Spleen (tissue), 11 donors: ENCODE results near the gene IL18R1. TPM values are rescaled to one million over a fixed set of nuclear protein-coding genes. Genes with fewer than 3 reads are reported as not detected.

Experiments
- DNase-seq: peaks from one replicate; pipeline ENCODE4 v3.0.0-alpha.2; 2020
- H3K27ac ChIP-seq, 8 donors: fragments of 200-600 bp; sonication (generic) in 7 of 8; 1 replicate in 4 of 8; 2 replicates in 4 of 8; pipeline versions ENCODE4 v1.5.0 to v1.8.0; 2016 to 2021; ENCODE audit warnings: inconsistent platforms in 4 of 8, mild to moderate bottlenecking in 4 of 8, moderate library complexity in 1 of 8
- H3K27me3 ChIP-seq, 7 donors: fragments of 200-600 bp; sonication (generic) in 6 of 7; replicated peaks in 1 of 7; 1 replicate in 4 of 7; 2 replicates in 3 of 7; pipeline versions ENCODE4 v1.5.0 to v1.8.0; 2016 to 2021; ENCODE audit warnings: inconsistent platforms in 3 of 7, mild to moderate bottlenecking in 1 of 7
- H3K36me3 ChIP-seq, 6 donors: fragments of 200-600 bp; sonication (generic) in 5 of 6; 1 replicate in 4 of 6; 2 replicates in 2 of 6; pipeline versions ENCODE4 v1.5.0 to v1.8.0; 2016 to 2021; ENCODE audit warnings: inconsistent platforms in 2 of 6
- H3K4me1 ChIP-seq, 6 donors: fragments of 200-600 bp; sonication (generic) in 5 of 6; 1 replicate in 3 of 6; 2 replicates in 3 of 6; pipeline versions ENCODE4 v1.5.0 to v1.8.0; 2016 to 2021; ENCODE audit warnings: inconsistent platforms in 3 of 6
- H3K4me3 ChIP-seq, 8 donors: fragments of 200-600 bp; sonication (generic) in 7 of 8; 1 replicate in 4 of 8; 2 replicates in 4 of 8; pipeline versions ENCODE4 v1.5.0 to v1.8.0; 2016 to 2021; ENCODE audit warnings: inconsistent platforms in 4 of 8, mild to moderate bottlenecking in 4 of 8, moderate library complexity in 2 of 8
- H3K9me3 ChIP-seq, 8 donors: fragments of 200-600 bp; sonication (generic) in 7 of 8; 1 replicate in 4 of 8; 2 replicates in 4 of 8; pipeline versions ENCODE4 v1.5.0 to v1.8.0; 2016 to 2021; ENCODE audit warnings: inconsistent platforms in 4 of 8
- CTCF ChIP-seq, 11 experiments: fragments of 200-600 bp in 7 of 11; fragments of 450-650 bp in 4 of 11; sonication (generic) in 4 of 11; IDR thresholded peaks in 8 of 11; conservative IDR thresholded peaks in 3 of 11; 1 replicate in 7 of 11; 2 replicates in 4 of 11; pipeline versions ENCODE4 v1.4.0 to v1.8.0; 2016 to 2021; ENCODE audit warnings: antibody characterized with exemption in 11 of 11, inconsistent platforms in 4 of 11, mild to moderate bottlenecking in 1 of 11
- POLR2A ChIP-seq, 3 donors: fragments of 450-650 bp; IDR thresholded peaks; one replicate each; pipeline ENCODE4 v1.5.1; 2017; ENCODE audit warnings: antibody characterized with exemption in 3 of 3, mild to moderate bottlenecking in 1 of 3
- POLR2AphosphoS5 ChIP-seq, 3 donors: sonication (generic); formaldehyde crosslinking; IDR thresholded peaks; one replicate each; pipeline ENCODE4 v1.5.1; 2017; ENCODE audit warnings: antibody characterized with exemption in 3 of 3
- WGBS, 5 donors: extraction: QIAGEN DNeasy Blood & Tissue Kit in 3 of 5; methylation state at CpG; one replicate each; pipeline versions ENCODE4 v1.1.5 to v1.1.7; 2013 to 2018; 5-methylcytosine and 5-hydroxymethylcytosine counted together
- intact Hi-C: fragments of 100-400 bp; cut with DNase I; formaldehyde crosslinking; loops from one replicate; pipeline ENCODE4 v1.15.0; 2023; ENCODE audit warnings: low total_unique reads
- polyA plus RNA-seq, 3 donors: library from polyadenylated mRNA; stranded (reverse); fragments of 200-250 nt; gene quantifications; one replicate each; pipeline ENCODE4 v1.2.1, GENCODE V29; 2013
- total RNA-seq, 7 donors: library from RNA; depleted of rRNA in 3 of 7; stranded (reverse); fragments of >200 nt in 3 of 7; fragmentation: NEBNext Ultra II Directional in 4 of 7; extraction: Animal tissue kit (Norgen Biotek cat#: 25700) in 4 of 7; gene quantifications; one replicate each; pipeline versions ENCODE4 v1.1.0 to v1.2.1, GENCODE V29; 2016 to 2021
- donor health status: healthy with polysubstance abuse.
- donor health status: DM: no; HTN: no; CAD: no; lungs with moderate emphysema.
- donor health status: DM: no; HTN: no; CAD: no.
- donor health status: Bipolar disorder and iron deficiency.
- donor health status: healthy.
- donor health status: DM: no; HTN: no; CAD: no.
- donor health status: DM: yes; HTN: yes; CAD: no.

The IL18R1 gene
- total and polyA plus RNA-seq, 10 donors: 2.2 to 97.6 (median 21.5) TPM

- Histone ChIP-seq H3K36me3 (peaks cover 0 to 9% (median 0%) of the 10 kb centered on the region in 6 donors), H3K4me3 (no peak overlapping the region), H3K4me1 (peaks cover 0 to 3% (median 0%) of the 10 kb centered on the region in 6 donors), H3K9me3 (no peaks in the 10 kb centered on the region), H3K27ac (peak overlapping the region in 1 of 8 donors; percentile 14), H3K27me3 (no peaks in the 10 kb centered on the region)
- no peak for DNase-seq
- intact Hi-C loops: no loop called here
- TF ChIP-seq CTCF (IDR thresholded peaks at IDR 0.05 in 8 of 11, conservative IDR thresholded peaks at IDR 0.05 in 3 of 11): no peak
- no peak for TF ChIP-seq POLR2A (IDR thresholded peaks at IDR 0.05)
- TF ChIP-seq POLR2AphosphoS5 (IDR thresholded peaks at IDR 0.05): no peak
These were observed 45.9 kb downstream of the IL18R1 start for GRCh38 chr2:102401456-102401855.

GRCh38 chr2:102401865-102402264, 46.3 kb downstream of the IL18R1 start:
- TF ChIP-seq CTCF (IDR thresholded peaks at IDR 0.05 in 8 of 11, conservative IDR thresholded peaks at IDR 0.05 in 3 of 11) (no peak), POLR2A (IDR thresholded peaks at IDR 0.05) (no peak), POLR2AphosphoS5 (IDR thresholded peaks at IDR 0.05) (no peak)
- Histone ChIP-seq H3K9me3 (no peaks in the 10 kb centered on the region), H3K36me3 (peaks cover 0 to 5% (median 0%) of the 10 kb centered on the region in 6 donors), H3K4me1 (peaks cover 0 to 3% (median 0%) of the 10 kb centered on the region in 6 donors), H3K27ac (peak overlapping the region in 1 of 8 donors; percentile 14), H3K4me3 (no peak overlapping the region), H3K27me3 (no peaks in the 10 kb centered on the region)
- WGBS, 5 donors: 86 to 96% (median 88%) methylated on average over 2 of the region's 2 CpGs
- intact Hi-C loops: no loop called here
- no peak for DNase-seq

GRCh38 chr2:102410952-102411351, 55.4 kb downstream of the IL18R1 start:
- no peak overlapping the region for H3K4me3 ChIP-seq
- no peaks in the 10 kb centered on the region for H3K4me1 ChIP-seq
- peaks cover 0 to 18% (median 10%) of the 10 kb centered on the region in 8 donors for H3K9me3 ChIP-seq
- intact Hi-C loops: no loop called here
- no peak overlapping the region for H3K27ac ChIP-seq
- H3K36me3 ChIP-seq: no peaks in the 10 kb centered on the region
- WGBS, 5 donors: 86 to 94% (median 92%) methylated on average over 3 of the region's 3 CpGs
- no peak for TF ChIP-seq CTCF (IDR thresholded peaks at IDR 0.05 in 8 of 11, conservative IDR thresholded peaks at IDR 0.05 in 3 of 11)
- no peak for TF ChIP-seq POLR2A (IDR thresholded peaks at IDR 0.05)
- TF ChIP-seq POLR2AphosphoS5 (IDR thresholded peaks at IDR 0.05): no peak
- no peaks in the 10 kb centered on the region for H3K27me3 ChIP-seq
- no peak for DNase-seq

- intact Hi-C loops: no loop called here
- DNase-seq: no peak
- 88 to 93% (median 91%) methylated on average over 3 of the region's 3 CpGs for WGBS, 5 donors
These were observed 56.6 kb downstream of the IL18R1 start for GRCh38 chr2:102412199-102412598.

More at GRCh38 chr2:102412199-102412598, 56.6 kb downstream of the IL18R1 start:
- Histone ChIP-seq H3K27me3 (no peaks in the 10 kb centered on the region), H3K9me3 (peaks cover 0 to 18% (median 10%) of the 10 kb centered on the region in 8 donors), H3K36me3 (no peaks in the 10 kb centered on the region), H3K4me1 (peaks cover 0 to 9% (median under 1%) of the 10 kb centered on the region in 6 donors), H3K27ac (no peak overlapping the region), H3K4me3 (no peak overlapping the region)
- TF ChIP-seq CTCF (IDR thresholded peaks at IDR 0.05 in 8 of 11, conservative IDR thresholded peaks at IDR 0.05 in 3 of 11) (no peak), POLR2A (IDR thresholded peaks at IDR 0.05) (no peak), POLR2AphosphoS5 (IDR thresholded peaks at IDR 0.05) (no peak)
